ENCODE results near the gene APBA2. TPM values are rescaled to one million over a fixed set of nuclear protein-coding genes. Genes with fewer than 3 reads are reported as not detected.

APBA2 gene
- total and polyA plus RNA-seq, 2 of the 4 experiments (the other 2 are of a cell fraction), result 21.7 to 33.0 TPM

GRCh38 chr15:28922707-28923012, 36.9 kb downstream of the APBA2 start:
- no peak overlapping the region for H2BK20ac ChIP-seq (ENCODE audit: low read depth, low read length)
- peaks cover 19% of the 10 kb centered on the region for H4K20me1 ChIP-seq (ENCODE audit: insufficient read depth, low read length)
- CTCF ChIA-PET, result no interaction called here
- no peak overlapping the region for H2BK5ac ChIP-seq (ENCODE audit: low read depth, low read length, poor library complexity, severe bottlenecking)
- no peak overlapping the region for H4K8ac ChIP-seq (ENCODE audit: low read depth in 2 of 2, low read length in 2 of 2)
- H3K9me3 ChIP-seq (ENCODE audit: control insufficient read depth, insufficient read depth, low read length), result no peaks in the 10 kb centered on the region
- no peak overlapping the region for H3K18ac ChIP-seq (ENCODE audit: low read depth, low read length)
- H3K4ac ChIP-seq (ENCODE audit: low read depth, low read length), result no peak overlapping the region
- in situ Hi-C loops (cut with MboI; ENCODE audit: low sequenced_read_pairs), result no loop called here
- no peak overlapping the region for H2AK9ac ChIP-seq (replicated peaks; ENCODE audit: low read depth, low read length, poor library complexity)
- H2AFZ ChIP-seq (replicated peaks; ENCODE audit: low read length, poor library complexity), result no peak overlapping the region
- BruUV-seq (replicated peaks), result no TSS peak
- no peak overlapping the region for H2AK5ac ChIP-seq (ENCODE audit: low read depth, low read length)
- H3K9ac ChIP-seq (ENCODE audit: low read depth, low read length), result no peak overlapping the region
- H3K4me3 ChIP-seq (ENCODE audit: insufficient read depth, low read depth, low read length), result no peak overlapping the region
- WGBS, 2 experiments (ENCODE audit: extremely low coverage in 2 of 2, insufficient read length in 1 of 2), result no CpG with 5 or more reads among the region's 5 CpGs
- ATAC-seq (ENCODE audit: low read depth), result no peak
- no peak overlapping the region for H3K56ac ChIP-seq (ENCODE audit: extremely low read depth, insufficient read depth, low read length)
- H3K23ac ChIP-seq (ENCODE audit: low read depth, low read length), result no peak overlapping the region
- peaks cover 8% of the 10 kb centered on the region for H3K36me3 ChIP-seq (ENCODE audit: control insufficient read depth, insufficient read depth, low read length)
- TF ChIP-seq MAZ (IDR thresholded peaks at IDR 0.05; ENCODE audit: borderline replicate concordance, low read depth, low read length), result no peak
- TF ChIP-seq USF2 (IDR thresholded peaks at IDR 0.05; ENCODE audit: low read depth, low read length), result no peak
- TF ChIP-seq CTCF (conservative IDR thresholded peaks at IDR 0.05; ENCODE audit: low read depth, low read length), result no peak
- TF ChIP-seq POLR2A (IDR thresholded peaks at IDR 0.05; ENCODE audit: low read depth, low read length), result no peak
- no peak for TF ChIP-seq CEBPB (IDR thresholded peaks at IDR 0.05; ENCODE audit: low read depth, low read length)
- no peak for TF ChIP-seq BHLHE40 (IDR thresholded peaks at IDR 0.05; ENCODE audit: low read depth, low read length)
- no peak for TF ChIP-seq MXI1 (IDR thresholded peaks at IDR 0.05; ENCODE audit: borderline replicate concordance, low read depth, low read length)
- no peak for TF ChIP-seq RCOR1 (IDR thresholded peaks at IDR 0.05; ENCODE audit: insufficient replicate concordance, low read length)
- no peak for TF ChIP-seq ELK1 (IDR thresholded peaks at IDR 0.05; ENCODE audit: borderline replicate concordance, low read depth, low read length)
- no peak for TF ChIP-seq RFX5 (IDR thresholded peaks at IDR 0.05; ENCODE audit: low read depth, low read length)
- no peak for TF ChIP-seq FOS (IDR thresholded peaks at IDR 0.05; ENCODE audit: low read depth, low read length)
- TF ChIP-seq NFE2L2 (IDR thresholded peaks at IDR 0.05; ENCODE audit: low read depth, low read length), result no peak
- TF ChIP-seq SMC3 (IDR thresholded peaks at IDR 0.05; ENCODE audit: low read depth, low read length), result no peak
- TF ChIP-seq CHD1 (IDR thresholded peaks at IDR 0.05; ENCODE audit: low read depth, low read length), result no peak
- no peak for TF ChIP-seq MAFK (IDR thresholded peaks at IDR 0.05; ENCODE audit: low read depth, low read length)
- no peak for TF ChIP-seq RAD21 (IDR thresholded peaks at IDR 0.05; ENCODE audit: low read length)
- H3K27ac ChIP-seq (ENCODE audit: insufficient read depth, low read length), result no peak overlapping the region
- no peaks in the 10 kb centered on the region for H3K27me3 ChIP-seq (ENCODE audit: control insufficient read depth, insufficient read depth, low read length)
- H2BK120ac ChIP-seq (ENCODE audit: low read depth, low read length), result no peak overlapping the region
- H3K14ac ChIP-seq (replicated peaks; ENCODE audit: low read depth, low read length), result no peak overlapping the region
- POLR2A ChIA-PET (ENCODE audit: unreplicated experiment), result no interaction called here
- dilution Hi-C loops (cut with HindIII; ENCODE audit: low sequenced_read_pairs, unreplicated experiment), result no loop called here
- intact Hi-C loops (cut with micrococcal nuclease), result no loop called here
- H2BK15ac ChIP-seq (ENCODE audit: low read depth, low read length), result no peak overlapping the region
- H4K91ac ChIP-seq (ENCODE audit: insufficient read depth, low read depth, low read length), result no peak overlapping the region
- H3K4me1 ChIP-seq (ENCODE audit: control insufficient read depth, insufficient read depth, low read length), result no peaks in the 10 kb centered on the region
- H3K9me1 ChIP-seq (ENCODE audit: insufficient read depth, low read length), result peaks cover 8% of the 10 kb centered on the region
- H4K5ac ChIP-seq (ENCODE audit: low read depth, low read length), result no peak overlapping the region
- DNase-seq, result no peak
- H3K79me1 ChIP-seq (ENCODE audit: low read depth in 1 of 2, low read length in 2 of 2), result peaks cover 0 to 47% of the 10 kb centered on the region in 2 experiments; a peak in 3 of 4 replicates
- no peak overlapping the region for H3K4me2 ChIP-seq (ENCODE audit: low read depth, low read length)
